Prostate gland (tissue), 2 donors: ENCODE measurements around the gene FSCN2.

Experiments used
- POLR2A ChIP-seq: fragments of 450-650 bp; IDR thresholded peaks from one replicate; pipeline ENCODE4 v1.6.1; 2016; ENCODE audit warnings: antibody characterized with exemption, mild to moderate bottlenecking
- TF ChIP-seq, protein P1 (sequence below), 4 experiments: fragments of 200-600 bp in 2 of 4; fragments of 450-650 bp in 2 of 4; sonication (generic) in 2 of 4; IDR thresholded peaks; 1 replicate in 3 of 4; 2 replicates in 1 of 4; pipeline ENCODE4 v1.5.1; 2016 to 2019; ENCODE audit warnings: antibody characterized with exemption in 4 of 4, mild to moderate bottlenecking in 2 of 4, moderate library complexity in 2 of 4

DNA sequence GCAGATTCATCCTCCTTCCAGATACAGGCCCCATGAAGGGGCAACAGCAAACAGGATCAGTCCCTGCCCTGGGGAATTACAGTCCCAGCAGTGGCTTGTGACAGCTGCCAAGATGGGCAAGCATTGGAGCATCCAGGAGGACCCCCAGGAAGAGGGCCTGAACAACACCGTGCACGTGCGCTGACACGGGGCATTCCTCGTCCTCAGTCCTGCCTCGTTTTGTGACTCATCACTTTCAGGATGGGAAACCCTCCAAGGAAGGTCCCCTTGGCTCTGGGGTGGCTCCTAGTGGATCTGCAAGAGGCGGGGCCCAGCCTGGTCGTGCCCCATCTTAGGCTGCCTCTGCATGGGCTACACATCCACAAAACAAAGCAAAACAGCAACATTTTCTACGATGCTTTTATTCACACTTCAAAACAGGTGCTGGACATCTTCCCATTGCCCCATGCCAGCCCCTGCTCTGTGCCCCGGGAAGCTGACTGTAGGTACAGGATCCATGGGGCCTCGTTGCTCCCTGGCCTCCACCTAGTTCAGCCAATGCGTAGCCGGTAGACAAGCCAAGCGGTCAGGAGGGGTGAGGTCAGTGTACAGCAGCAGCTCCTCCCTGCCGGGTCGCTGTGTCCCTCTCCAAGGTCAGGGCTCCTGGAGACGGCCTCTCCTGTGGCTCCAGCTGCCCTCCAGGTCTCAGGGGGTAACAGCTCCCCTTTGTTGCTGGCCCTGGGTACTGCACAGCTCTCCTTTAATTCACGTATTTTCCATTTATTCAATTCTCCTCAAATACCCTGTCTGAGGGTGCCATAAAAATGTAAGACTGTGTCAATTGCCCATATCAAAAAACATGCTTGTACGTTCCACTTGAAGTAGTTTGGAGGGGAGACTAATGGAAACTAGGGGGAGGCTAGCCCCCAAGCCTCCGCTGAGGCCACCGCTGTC, 47.8 kb upstream of the FSCN2 start:
- TF ChIP-seq, protein P1, sequence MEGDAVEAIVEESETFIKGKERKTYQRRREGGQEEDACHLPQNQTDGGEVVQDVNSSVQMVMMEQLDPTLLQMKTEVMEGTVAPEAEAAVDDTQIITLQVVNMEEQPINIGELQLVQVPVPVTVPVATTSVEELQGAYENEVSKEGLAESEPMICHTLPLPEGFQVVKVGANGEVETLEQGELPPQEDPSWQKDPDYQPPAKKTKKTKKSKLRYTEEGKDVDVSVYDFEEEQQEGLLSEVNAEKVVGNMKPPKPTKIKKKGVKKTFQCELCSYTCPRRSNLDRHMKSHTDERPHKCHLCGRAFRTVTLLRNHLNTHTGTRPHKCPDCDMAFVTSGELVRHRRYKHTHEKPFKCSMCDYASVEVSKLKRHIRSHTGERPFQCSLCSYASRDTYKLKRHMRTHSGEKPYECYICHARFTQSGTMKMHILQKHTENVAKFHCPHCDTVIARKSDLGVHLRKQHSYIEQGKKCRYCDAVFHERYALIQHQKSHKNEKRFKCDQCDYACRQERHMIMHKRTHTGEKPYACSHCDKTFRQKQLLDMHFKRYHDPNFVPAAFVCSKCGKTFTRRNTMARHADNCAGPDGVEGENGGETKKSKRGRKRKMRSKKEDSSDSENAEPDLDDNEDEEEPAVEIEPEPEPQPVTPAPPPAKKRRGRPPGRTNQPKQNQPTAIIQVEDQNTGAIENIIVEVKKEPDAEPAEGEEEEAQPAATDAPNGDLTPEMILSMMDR (IDR thresholded peaks at IDR 0.05): no peak
- no peak for TF ChIP-seq POLR2A
